Stomach (tissue), 9 donors: ENCODE measurements around the gene TBC1D4. TPM values are rescaled to one million over a fixed set of nuclear protein-coding genes. Genes with fewer than 3 reads are reported as not detected.

Source experiments
- DNase-seq, 2 donors: peaks; one replicate each; pipeline versions ENCODE4 v3.0.0 to v3.0.0-alpha.2; 2013 to 2019
- H3K27ac ChIP-seq, 5 donors: fragments of 200-600 bp in 4 of 5; sonication (generic) in 4 of 5; one replicate each; pipeline ENCODE4 v1.5.1; 2013 to 2019; ENCODE audit warnings: mild to moderate bottlenecking in 1 of 5, moderate library complexity in 1 of 5
- H3K27me3 ChIP-seq, 3 donors: fragments of 200-600 bp; sonication (generic); one replicate each; pipeline ENCODE4 v1.5.1; 2017 to 2019; ENCODE audit warnings: mixed run types in 1 of 3
- H3K36me3 ChIP-seq, 4 donors: fragments of 200-600 bp; sonication (generic); 1 replicate in 3 of 4; 2 replicates in 1 of 4; pipeline ENCODE4 v1.5.1; 2016 to 2019
- H3K4me1 ChIP-seq, 4 donors: fragments of 200-600 bp; sonication (generic); one replicate each; pipeline ENCODE4 v1.5.1; 2016 to 2019
- H3K4me3 ChIP-seq, 4 donors: fragments of 200-600 bp; sonication (generic) in 3 of 4; one replicate each; pipeline ENCODE4 v1.5.1; 2016 to 2019; ENCODE audit warnings: mild to moderate bottlenecking in 1 of 4
- H3K9me3 ChIP-seq, 4 donors: fragments of 200-600 bp; sonication (generic); one replicate each; pipeline ENCODE4 v1.5.1; 2016 to 2019
- EP300 ChIP-seq: sonication (generic); formaldehyde crosslinking; IDR thresholded peaks from one replicate; pipeline ENCODE4 v1.6.1; 2017; ENCODE audit warnings: antibody characterized with exemption
- POLR2A ChIP-seq, 4 donors: fragments of 450-650 bp; IDR thresholded peaks; one replicate each; pipeline ENCODE4 v1.6.1; 2016; ENCODE audit warnings: antibody characterized with exemption in 4 of 4, control low read depth in 2 of 4, mild to moderate bottlenecking in 1 of 4, moderate library complexity in 1 of 4
- POLR2AphosphoS5 ChIP-seq, 3 donors: sonication (generic); formaldehyde crosslinking; IDR thresholded peaks; one replicate each; pipeline ENCODE4 v1.6.1; 2016; ENCODE audit warnings: antibody characterized with exemption in 3 of 3
- WGBS, 5 donors: extraction: QIAGEN DNeasy Blood & Tissue Kit in 3 of 5; methylation state at CpG; one replicate each; pipeline versions ENCODE4 v1.1.5 to v1.1.7; 2013 to 2018; 5-methylcytosine and 5-hydroxymethylcytosine counted together
- intact Hi-C: fragments of 100-400 bp; cut with DNase I; formaldehyde crosslinking; loops from one replicate; pipeline ENCODE4 v1.15.1; 2023; ENCODE audit warnings: low total_unique reads
- polyA plus RNA-seq, 3 donors: library from polyadenylated mRNA; stranded (reverse); fragments of 200-250 nt; gene quantifications; one replicate each; pipeline ENCODE4 v1.2.3, GENCODE V29; 2013
- total RNA-seq, 5 donors: library from RNA; depleted of rRNA; stranded (reverse); fragments of >200 nt; gene quantifications; one replicate each; pipeline versions ENCODE4 v1.1.0 to v1.2.3, GENCODE V29; 2014 to 2016
- TF ChIP-seq, protein P1 (sequence below), 7 experiments: fragments of 450-650 bp in 4 of 7; fragments of 200-600 bp in 3 of 7; sonication (generic) in 3 of 7; IDR thresholded peaks; one replicate each; pipeline ENCODE4 v1.5.1; 2016 to 2019; ENCODE audit warnings: antibody characterized with exemption in 7 of 7, control low read depth in 2 of 7, mild to moderate bottlenecking in 1 of 7
- donor health status: healthy with polysubstance abuse.
- donor health status: Bipolar disorder and iron deficiency.
- donor health status: healthy.

TBC1D4 gene
- total and polyA plus RNA-seq, 8 donors = 4.9 to 47.8 (median 27.3) TPM

DNA sequence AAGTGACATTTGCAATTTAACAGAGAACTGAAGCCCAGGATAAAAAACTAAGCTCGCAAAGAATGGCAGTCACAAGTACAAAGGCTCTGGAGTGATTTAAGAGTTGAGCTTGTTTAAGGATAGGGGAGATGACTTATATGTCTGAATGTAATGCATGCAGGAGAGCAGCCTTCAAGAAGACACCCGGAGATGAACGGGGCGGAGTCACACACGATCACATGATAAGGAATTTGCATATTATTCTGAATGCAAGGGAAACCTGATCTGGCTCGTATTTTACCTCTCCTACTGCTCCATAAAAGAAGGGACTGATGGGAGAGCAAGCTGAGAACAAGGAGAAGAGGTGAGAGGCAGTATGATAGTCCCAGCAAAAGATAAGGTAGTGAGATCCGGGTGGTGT is 12.9 kb downstream of the TBC1D4 start:
- Histone ChIP-seq H3K27me3 (no peaks in the 10 kb centered on the region), H3K9me3 (no peaks in the 10 kb centered on the region), H3K27ac (no peak overlapping the region), H3K4me1 (peaks cover 0 to 52% (median 10%) of the 10 kb centered on the region in 4 donors), H3K36me3 (no peaks in the 10 kb centered on the region), H3K4me3 (no peak overlapping the region)
- WGBS, 5 donors = 79 to 89% (median 89%) methylated on average over 7 of the region's 7 CpGs
- no peak for DNase-seq
- TF ChIP-seq, protein P1, sequence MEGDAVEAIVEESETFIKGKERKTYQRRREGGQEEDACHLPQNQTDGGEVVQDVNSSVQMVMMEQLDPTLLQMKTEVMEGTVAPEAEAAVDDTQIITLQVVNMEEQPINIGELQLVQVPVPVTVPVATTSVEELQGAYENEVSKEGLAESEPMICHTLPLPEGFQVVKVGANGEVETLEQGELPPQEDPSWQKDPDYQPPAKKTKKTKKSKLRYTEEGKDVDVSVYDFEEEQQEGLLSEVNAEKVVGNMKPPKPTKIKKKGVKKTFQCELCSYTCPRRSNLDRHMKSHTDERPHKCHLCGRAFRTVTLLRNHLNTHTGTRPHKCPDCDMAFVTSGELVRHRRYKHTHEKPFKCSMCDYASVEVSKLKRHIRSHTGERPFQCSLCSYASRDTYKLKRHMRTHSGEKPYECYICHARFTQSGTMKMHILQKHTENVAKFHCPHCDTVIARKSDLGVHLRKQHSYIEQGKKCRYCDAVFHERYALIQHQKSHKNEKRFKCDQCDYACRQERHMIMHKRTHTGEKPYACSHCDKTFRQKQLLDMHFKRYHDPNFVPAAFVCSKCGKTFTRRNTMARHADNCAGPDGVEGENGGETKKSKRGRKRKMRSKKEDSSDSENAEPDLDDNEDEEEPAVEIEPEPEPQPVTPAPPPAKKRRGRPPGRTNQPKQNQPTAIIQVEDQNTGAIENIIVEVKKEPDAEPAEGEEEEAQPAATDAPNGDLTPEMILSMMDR (IDR thresholded peaks at IDR 0.05) = no peak
- TF ChIP-seq EP300 (no peak), POLR2AphosphoS5 (IDR thresholded peaks at IDR 0.05) (no peak), POLR2A (IDR thresholded peaks at IDR 0.05) (no peak)
- intact Hi-C loops = no loop called here

DNA sequence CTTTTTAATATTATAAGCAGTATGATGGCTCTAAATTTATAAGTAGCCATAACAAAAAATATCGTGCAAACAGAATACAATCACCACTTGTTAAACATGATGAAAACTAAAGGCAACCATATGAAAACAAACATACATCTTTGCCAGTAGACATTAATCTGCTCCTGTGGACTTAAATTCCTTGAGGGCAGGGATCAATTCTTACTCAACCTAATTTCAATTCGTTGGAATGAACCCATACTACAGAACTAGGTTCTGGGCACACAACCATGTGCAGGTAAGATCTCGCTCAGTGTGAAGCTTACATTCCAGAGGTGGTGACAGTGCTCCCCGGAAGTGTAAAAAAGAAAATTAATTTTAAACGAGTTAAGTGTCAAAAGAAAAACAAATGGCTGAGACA is 13.4 kb downstream of the TBC1D4 start:
- Histone ChIP-seq H3K36me3 (no peaks in the 10 kb centered on the region), H3K9me3 (no peaks in the 10 kb centered on the region), H3K27ac (peak overlapping the region in 2 of 5 donors; percentile 30 to 44), H3K4me3 (no peak overlapping the region), H3K4me1 (peaks cover 0 to 48% (median 7%) of the 10 kb centered on the region in 4 donors), H3K27me3 (no peaks in the 10 kb centered on the region)
- no peak for DNase-seq
- 72 to 77% (median 73%) methylated on average over 5 of the region's 5 CpGs for WGBS, 5 donors
- TF ChIP-seq POLR2AphosphoS5 (IDR thresholded peaks at IDR 0.05) (no peak), POLR2A (IDR thresholded peaks at IDR 0.05) (no peak), EP300 (no peak)
- TF ChIP-seq, protein P1 (IDR thresholded peaks at IDR 0.05) = no peak
- intact Hi-C loops = no loop called here

DNA sequence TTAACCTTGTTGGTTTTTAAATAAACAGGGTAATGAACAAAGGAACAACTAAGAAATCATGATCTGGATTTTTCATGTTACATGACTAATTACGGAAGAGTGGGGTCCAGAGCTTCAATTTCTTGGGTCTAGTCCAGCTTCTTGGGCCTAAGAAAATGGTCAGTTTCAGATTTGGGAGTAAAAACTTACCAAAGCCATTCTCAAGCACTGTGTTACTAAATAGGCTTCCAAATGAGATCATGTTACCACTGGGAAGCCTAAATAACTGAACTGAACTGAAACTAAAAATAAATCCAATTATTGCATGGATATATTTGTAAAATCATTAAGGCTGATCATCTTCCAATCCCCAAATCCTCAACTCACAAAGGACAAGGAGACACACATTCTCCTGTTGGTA is 13.9 kb downstream of the TBC1D4 start:
- TF ChIP-seq POLR2A (IDR thresholded peaks at IDR 0.05) = no peak
- no peak for TF ChIP-seq EP300
- TF ChIP-seq POLR2AphosphoS5 (IDR thresholded peaks at IDR 0.05) = no peak
- TF ChIP-seq, protein P1 (IDR thresholded peaks at IDR 0.05) = no peak
- Histone ChIP-seq H3K4me1 (peaks cover 0 to 43% (median 5%) of the 10 kb centered on the region in 4 donors), H3K9me3 (no peaks in the 10 kb centered on the region), H3K4me3 (no peak overlapping the region), H3K36me3 (no peaks in the 10 kb centered on the region), H3K27me3 (no peaks in the 10 kb centered on the region), H3K27ac (peak overlapping the region in 2 of 5 donors; percentile 30 to 44)
- intact Hi-C loops = no loop called here
- no peak for DNase-seq
- 50 to 78% (median 65%) methylated on average over 1 of the region's 1 CpG for WGBS, 5 donors

DNA sequence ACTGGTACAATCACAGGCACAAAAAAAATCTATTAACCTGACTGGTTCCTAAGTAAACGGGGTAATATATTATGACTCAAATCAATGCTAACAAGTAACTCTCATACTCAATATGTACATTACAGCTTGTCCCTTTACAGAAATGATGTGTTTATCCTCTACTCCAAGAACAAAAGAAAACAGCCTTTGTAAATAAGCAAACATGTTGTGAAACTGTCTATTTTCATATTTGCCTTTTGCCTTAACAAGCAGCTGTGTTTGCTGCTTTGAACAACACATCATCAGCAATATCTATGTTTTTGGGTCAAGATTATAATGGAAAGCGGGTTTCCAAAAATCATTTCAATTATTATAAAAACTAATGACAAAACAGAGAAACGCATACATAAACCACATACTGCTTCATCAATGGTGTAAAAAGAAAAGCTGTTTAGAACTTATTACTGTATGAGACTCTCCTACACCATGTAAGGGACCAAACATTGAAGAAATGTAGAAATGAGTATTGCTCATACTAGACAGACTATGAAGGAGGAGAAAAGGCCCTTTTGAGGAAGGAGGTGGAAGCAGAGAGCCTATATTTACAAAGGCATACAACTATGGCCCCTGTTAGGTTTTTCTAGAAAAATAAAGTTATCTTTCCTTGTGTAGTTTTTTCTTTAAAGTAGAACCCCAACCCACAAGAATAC is 14.8 kb downstream of the TBC1D4 start:
- peaks cover 0 to 35% (median 5%) of the 10 kb centered on the region in 4 donors for H3K4me1 ChIP-seq
- no peak overlapping the region for H3K4me3 ChIP-seq
- H3K9me3 ChIP-seq = no peaks in the 10 kb centered on the region
- H3K36me3 ChIP-seq = no peaks in the 10 kb centered on the region
- no peak for TF ChIP-seq POLR2A (IDR thresholded peaks at IDR 0.05)
- TF ChIP-seq EP300 = no peak
- TF ChIP-seq, protein P1 (IDR thresholded peaks at IDR 0.05) = no peak
- TF ChIP-seq POLR2AphosphoS5 (IDR thresholded peaks at IDR 0.05) = no peak
- WGBS, 5 donors = 73 to 88% (median 83%) methylated on average over 3 of the region's 3 CpGs
- intact Hi-C loops = no loop called here
- DNase-seq = no peak
- H3K27me3 ChIP-seq = no peaks in the 10 kb centered on the region
- peak overlapping the region in 1 of 5 donors; percentile 30 for H3K27ac ChIP-seq
